ENCODE measurements around the gene EIF4E.

- TF ChIP-seq, protein P1, sequence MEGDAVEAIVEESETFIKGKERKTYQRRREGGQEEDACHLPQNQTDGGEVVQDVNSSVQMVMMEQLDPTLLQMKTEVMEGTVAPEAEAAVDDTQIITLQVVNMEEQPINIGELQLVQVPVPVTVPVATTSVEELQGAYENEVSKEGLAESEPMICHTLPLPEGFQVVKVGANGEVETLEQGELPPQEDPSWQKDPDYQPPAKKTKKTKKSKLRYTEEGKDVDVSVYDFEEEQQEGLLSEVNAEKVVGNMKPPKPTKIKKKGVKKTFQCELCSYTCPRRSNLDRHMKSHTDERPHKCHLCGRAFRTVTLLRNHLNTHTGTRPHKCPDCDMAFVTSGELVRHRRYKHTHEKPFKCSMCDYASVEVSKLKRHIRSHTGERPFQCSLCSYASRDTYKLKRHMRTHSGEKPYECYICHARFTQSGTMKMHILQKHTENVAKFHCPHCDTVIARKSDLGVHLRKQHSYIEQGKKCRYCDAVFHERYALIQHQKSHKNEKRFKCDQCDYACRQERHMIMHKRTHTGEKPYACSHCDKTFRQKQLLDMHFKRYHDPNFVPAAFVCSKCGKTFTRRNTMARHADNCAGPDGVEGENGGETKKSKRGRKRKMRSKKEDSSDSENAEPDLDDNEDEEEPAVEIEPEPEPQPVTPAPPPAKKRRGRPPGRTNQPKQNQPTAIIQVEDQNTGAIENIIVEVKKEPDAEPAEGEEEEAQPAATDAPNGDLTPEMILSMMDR (IDR thresholded peaks at IDR 0.05; ENCODE audit: poor library complexity): no peak
- TF ChIP-seq EZH2phosphoT487 (IDR thresholded peaks at IDR 0.05; ENCODE audit: low read depth, severe bottlenecking, unreplicated experiment): no peak
Observed at GRCh38 chr4:98959411-98959810, 30.5 kb upstream of the EIF4E start.

All from hepatocyte (in vitro differentiated cells).